PC-9 (cell line): ENCODE results near the gene FGD6. TPM values are rescaled to one million over a fixed set of nuclear protein-coding genes. Genes with fewer than 3 reads are reported as not detected.

Experiments
- BruUV-seq: library from RNA; stranded (reverse); fragments of 400-500 nt; replicated peaks from 2 replicates; lab custom pipeline; 2021; lab: Mats Ljungman, UMichigan
- CTCF ChIA-PET: fragments of 300-600 bp; sonication (Branson Sonifier 250); formaldehyde crosslinking; loops from one replicate; lab custom pipeline; 2022; ENCODE audit warnings: antibody characterized with exemption; lab: Charles Lee
- POLR2A ChIA-PET: fragments of 300-600 bp; sonication (Branson Sonifier 250); formaldehyde crosslinking; loops from one replicate; lab custom pipeline; 2022; ENCODE audit warnings: antibody characterized with exemption; ENCODE audit not compliant: unreplicated experiment; lab: Charles Lee
- DNase-seq, 2 experiments: peaks; one replicate each; pipeline versions ENCODE4 v3.0.0 to v3.0.0-alpha.2; 2015 to 2022; ENCODE audit warnings: mixed read lengths in 1 of 2
- H2AFZ ChIP-seq: fragments of 200-600 bp; sonication (generic); 2 replicates; pipeline ENCODE4 v1.8.1; 2017; ENCODE audit warnings: antibody characterized with exemption
- H3F3A ChIP-seq: fragments of 200-600 bp; sonication (generic); 2 replicates; pipeline ENCODE4 v1.8.1; 2017; ENCODE audit warnings: antibody characterized with exemption, mild to moderate bottlenecking, low read depth; ENCODE audit not compliant: insufficient read depth
- H3K27ac ChIP-seq: fragments of 200-600 bp; sonication (generic); 2 replicates; pipeline ENCODE4 v1.6.1; 2016; ENCODE audit warnings: mixed run types
- H3K27me3 ChIP-seq: fragments of 200-600 bp; sonication (generic); 2 replicates; pipeline ENCODE4 v1.6.1; 2016; ENCODE audit warnings: low read depth, mixed run types; ENCODE audit not compliant: insufficient read depth
- H3K36me3 ChIP-seq: fragments of 200-600 bp; sonication (generic); 2 replicates; pipeline ENCODE4 v1.6.1; 2016; ENCODE audit warnings: low read depth, mixed run types
- H3K4me1 ChIP-seq: fragments of 200-600 bp; sonication (generic); replicated peaks from 2 replicates; pipeline ENCODE4 v1.6.1; 2016; ENCODE audit warnings: mixed run types; ENCODE audit not compliant: insufficient read depth
- H3K4me2 ChIP-seq: fragments of 200-600 bp; sonication (generic); 2 replicates; pipeline ENCODE4 v1.6.1; 2017; ENCODE audit warnings: mixed run types
- H3K4me3 ChIP-seq: fragments of 200-600 bp; sonication (generic); 2 replicates; pipeline ENCODE4 v1.6.1; 2016; ENCODE audit warnings: mixed run types
- H3K79me2 ChIP-seq: fragments of 200-600 bp; sonication (generic); 2 replicates; pipeline ENCODE4 v1.6.1; 2017; ENCODE audit warnings: low read depth, mixed run types
- H3K9me2 ChIP-seq: fragments of 200-600 bp; sonication (generic); 2 replicates; pipeline ENCODE4 v1.8.1; 2017; ENCODE audit warnings: mild to moderate bottlenecking; ENCODE audit not compliant: insufficient read depth
- H3K9me3 ChIP-seq: fragments of 200-600 bp; sonication (generic); 2 replicates; pipeline ENCODE4 v1.8.1; 2016; ENCODE audit warnings: low read depth; ENCODE audit not compliant: insufficient read depth
- H4K20me1 ChIP-seq: fragments of 200-600 bp; sonication (generic); 2 replicates; pipeline ENCODE4 v1.8.1; 2017; ENCODE audit not compliant: insufficient read depth
- EZH2 ChIP-seq: fragments of 200-600 bp; sonication (generic); IDR thresholded peaks from 2 replicates; pipeline ENCODE4 v1.8.0; 2017; ENCODE audit warnings: antibody characterized with exemption, low read depth
- intact Hi-C: fragments of 100-400 bp; cut with micrococcal nuclease; formaldehyde crosslinking; loops from one replicate; pipeline ENCODE4 v1.10.0; 2022; ENCODE audit not compliant: unreplicated experiment
- total RNA-seq: library from RNA; stranded (reverse); gene quantifications from 2 replicates; pipeline ENCODE4 v1.2.3, GENCODE V29; 2021
- TF ChIP-seq, protein P1 (sequence below): fragments of 200-600 bp; sonication (generic); conservative IDR thresholded peaks from 2 replicates; pipeline ENCODE4 v1.6.1; 2017; ENCODE audit warnings: mixed run types, antibody characterized with exemption, mild to moderate bottlenecking, moderate library complexity

Gene FGD6
- total RNA-seq, 1 experiment from 2014 or later = 22.0 TPM

DNA sequence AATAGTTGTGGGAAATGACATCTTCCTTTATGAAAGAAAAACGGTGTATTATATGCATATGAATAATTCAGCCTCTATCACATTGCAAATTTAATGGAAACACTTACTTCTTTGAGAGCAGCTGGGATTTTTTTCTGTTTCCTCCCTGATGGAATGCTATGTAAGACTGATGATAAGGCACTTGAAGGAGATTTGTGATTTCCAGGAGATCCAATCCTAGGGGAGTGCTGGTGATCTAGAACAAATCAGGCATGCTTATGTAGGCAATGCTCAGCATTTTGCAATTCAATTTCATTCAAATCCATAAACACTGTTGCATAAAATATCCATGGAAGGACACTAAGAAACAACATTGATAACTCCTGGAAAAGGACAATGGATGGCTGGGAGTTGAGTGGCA lies 127.8 kb downstream of the FGD6 start:
- no peak overlapping the region for H2AFZ ChIP-seq
- no peaks in the 10 kb centered on the region for H4K20me1 ChIP-seq
- peaks cover 37% of the 10 kb centered on the region; the same call in 1 of the 2 replicates for H3K36me3 ChIP-seq
- H3K27me3 ChIP-seq = no peaks in the 10 kb centered on the region
- no peak overlapping the region for H3K27ac ChIP-seq
- H3K79me2 ChIP-seq = no peaks in the 10 kb centered on the region
- H3K9me2 ChIP-seq = no peaks in the 10 kb centered on the region; the same call in 1 of the 2 replicates
- H3F3A ChIP-seq = peaks cover 8% of the 10 kb centered on the region; the same call in 1 of the 2 replicates
- no peak for DNase-seq
- TF ChIP-seq EZH2 = no peak
- TF ChIP-seq, protein P1, sequence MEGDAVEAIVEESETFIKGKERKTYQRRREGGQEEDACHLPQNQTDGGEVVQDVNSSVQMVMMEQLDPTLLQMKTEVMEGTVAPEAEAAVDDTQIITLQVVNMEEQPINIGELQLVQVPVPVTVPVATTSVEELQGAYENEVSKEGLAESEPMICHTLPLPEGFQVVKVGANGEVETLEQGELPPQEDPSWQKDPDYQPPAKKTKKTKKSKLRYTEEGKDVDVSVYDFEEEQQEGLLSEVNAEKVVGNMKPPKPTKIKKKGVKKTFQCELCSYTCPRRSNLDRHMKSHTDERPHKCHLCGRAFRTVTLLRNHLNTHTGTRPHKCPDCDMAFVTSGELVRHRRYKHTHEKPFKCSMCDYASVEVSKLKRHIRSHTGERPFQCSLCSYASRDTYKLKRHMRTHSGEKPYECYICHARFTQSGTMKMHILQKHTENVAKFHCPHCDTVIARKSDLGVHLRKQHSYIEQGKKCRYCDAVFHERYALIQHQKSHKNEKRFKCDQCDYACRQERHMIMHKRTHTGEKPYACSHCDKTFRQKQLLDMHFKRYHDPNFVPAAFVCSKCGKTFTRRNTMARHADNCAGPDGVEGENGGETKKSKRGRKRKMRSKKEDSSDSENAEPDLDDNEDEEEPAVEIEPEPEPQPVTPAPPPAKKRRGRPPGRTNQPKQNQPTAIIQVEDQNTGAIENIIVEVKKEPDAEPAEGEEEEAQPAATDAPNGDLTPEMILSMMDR = no peak
- H3K9me3 ChIP-seq = no peaks in the 10 kb centered on the region
- no peak overlapping the region for H3K4me3 ChIP-seq
- no TSS peak for BruUV-seq
- no peak overlapping the region for H3K4me2 ChIP-seq
- intact Hi-C loops = no loop called here
- ChIA-PET CTCF (no interaction called here), POLR2A (no interaction called here)
- no peaks in the 10 kb centered on the region for H3K4me1 ChIP-seq

DNA sequence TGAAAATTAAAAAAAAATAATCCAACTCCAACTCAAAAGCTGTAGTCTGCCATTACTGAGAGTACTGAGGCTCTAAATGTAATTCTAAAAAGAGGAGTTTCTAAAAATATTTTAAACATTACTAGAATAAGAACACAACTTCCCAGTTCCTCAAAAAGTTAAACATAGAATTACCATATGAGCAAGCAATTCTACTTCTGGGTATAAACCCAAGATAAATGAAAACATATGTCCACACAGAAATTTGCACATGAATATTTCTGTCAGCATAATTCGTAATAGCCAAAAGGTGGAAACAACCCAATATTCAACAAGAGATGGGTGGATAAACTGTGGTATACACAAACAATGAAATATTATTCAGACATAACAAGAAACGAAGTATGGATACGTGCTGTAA lies 128.9 kb downstream of the FGD6 start:
- no peak for DNase-seq
- Histone ChIP-seq H3K9me3 (no peaks in the 10 kb centered on the region), H3K36me3 (peaks cover 37% of the 10 kb centered on the region; the same call in 1 of the 2 replicates), H3K4me3 (no peak overlapping the region), H3F3A (peaks cover 8% of the 10 kb centered on the region; the same call in 1 of the 2 replicates), H3K4me2 (no peak overlapping the region), H3K9me2 (no peaks in the 10 kb centered on the region; the same call in 1 of the 2 replicates), H3K27ac (no peak overlapping the region), H3K4me1 (0 out of 2 replicates have a peak, but pooled peaks cover 6% of the 10 kb centered on the region), H4K20me1 (no peaks in the 10 kb centered on the region), H3K79me2 (no peaks in the 10 kb centered on the region), H2AFZ (no peak overlapping the region), H3K27me3 (no peaks in the 10 kb centered on the region)
- intact Hi-C loops = no loop called here
- TF ChIP-seq, protein P1 = no peak
- no peak for TF ChIP-seq EZH2
- ChIA-PET POLR2A (no interaction called here), CTCF (no interaction called here)
- no TSS peak for BruUV-seq

DNA sequence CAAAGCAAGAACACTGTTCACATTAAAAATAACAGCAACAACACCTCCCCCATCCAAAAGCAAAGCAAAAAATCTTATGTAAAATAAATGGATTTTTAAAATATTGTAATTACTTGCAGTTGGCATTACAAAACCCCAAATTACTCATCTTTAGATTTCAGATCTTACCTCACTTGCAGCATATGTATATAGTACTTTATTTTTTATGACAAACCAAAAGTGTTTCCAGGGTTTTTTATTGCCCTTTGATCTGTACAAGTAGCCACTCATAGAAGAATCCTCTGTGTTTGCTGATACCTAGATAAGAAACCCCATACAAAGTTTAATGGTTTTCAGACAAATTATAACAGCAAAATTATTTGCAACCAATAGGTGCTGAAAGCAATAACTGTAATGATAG lies 131.7 kb downstream of the FGD6 start:
- Histone ChIP-seq H3K27ac (no peak overlapping the region), H3K4me2 (no peak overlapping the region), H3K4me3 (no peak overlapping the region), H3K36me3 (peaks cover 15% of the 10 kb centered on the region; the same call in 1 of the 2 replicates), H3K79me2 (no peaks in the 10 kb centered on the region), H3F3A (peaks cover 7% of the 10 kb centered on the region), H3K9me2 (no peaks in the 10 kb centered on the region; the same call in 1 of the 2 replicates), H3K4me1 (0 out of 2 replicates have a peak, but pooled peaks cover 6% of the 10 kb centered on the region), H4K20me1 (no peaks in the 10 kb centered on the region), H3K9me3 (no peaks in the 10 kb centered on the region), H2AFZ (no peak overlapping the region), H3K27me3 (no peaks in the 10 kb centered on the region)
- DNase-seq = no peak
- intact Hi-C loops = no loop called here
- ChIA-PET CTCF (no interaction called here), POLR2A (interaction anchor here (0.7 kb wide), 1 partner anchor 13 kb away, joined by 12 read pairs; no protein-coding TSS in a partner anchor)
- BruUV-seq = no TSS peak
- TF ChIP-seq EZH2 = no peak
- TF ChIP-seq, protein P1 = no peak
